Activated naive CD8-positive, alpha-beta T cell treated with anti-CD3 and anti-CD28 coated beads, Interleukin-2, amount 10 ng/mL, durations not matched to agents 7 days and 5 days (primary cell): Measurements from ENCODE around the gene PTPRR. TPM values are rescaled to one million over a fixed set of nuclear protein-coding genes. Genes with fewer than 3 reads are reported as not detected.
"Not testable (repeated sequence)": the region's sequence is repeated elsewhere in the genome, so short reads cannot be mapped to it uniquely, and the experiment has no call there.

ENCODE experiments used
- ATAC-seq: fragments of 150-1000 bp; cut with Tn5 transposase; one replicate; pipeline ENCODE4 v1.10.0; 2021; ENCODE audit warnings: low read depth, moderate library complexity
- POLR2A ChIA-PET: fragments of 350-600 bp; sonication (Branson Sonifier 250); formaldehyde crosslinking; loops from one replicate; lab custom pipeline; 2021; ENCODE audit warnings: antibody characterized with exemption; lab: Charles Lee
- DNase-seq: peaks from one replicate; pipeline ENCODE4 v3.0.0; 2021
- H3K27ac Mint-ChIP-seq: one replicate; pipeline ENCODE4 v1.8.0; 2022; ENCODE audit warnings: mild to moderate bottlenecking, mixed read lengths
- H3K27me3 Mint-ChIP-seq: one replicate; pipeline ENCODE4 v1.8.0; 2022; ENCODE audit warnings: mild to moderate bottlenecking, moderate library complexity, mixed read lengths
- H3K36me3 Mint-ChIP-seq: one replicate; pipeline ENCODE4 v1.8.0; 2021; ENCODE audit warnings: mild to moderate bottlenecking, mixed read lengths
- H3K4me1 Mint-ChIP-seq: one replicate; pipeline ENCODE4 v1.8.0; 2021; ENCODE audit warnings: mixed read lengths
- H3K4me3 Mint-ChIP-seq: one replicate; pipeline ENCODE4 v1.8.0; 2022; ENCODE audit warnings: mild to moderate bottlenecking, moderate library complexity, mixed read lengths
- H3K9me3 Mint-ChIP-seq: one replicate; pipeline ENCODE4 v1.8.0; 2021; ENCODE audit warnings: mixed read lengths
- total RNA-seq, 2 experiments: library from RNA; stranded (reverse); gene quantifications; one replicate each; pipeline ENCODE4 v1.2.3, GENCODE V29; 2021

The PTPRR gene
- total RNA-seq, 2 experiments from 2014 or later, result not detected

- Mint-ChIP-seq H3K4me3 (no peak overlapping the region), H3K27ac (no peak overlapping the region), H3K9me3 (no peaks in the 10 kb centered on the region), H3K36me3 (no peaks in the 10 kb centered on the region), H3K4me1 (no peaks in the 10 kb centered on the region), H3K27me3 (peaks cover 8% of the 10 kb centered on the region)
- POLR2A ChIA-PET, result no interaction called here
- ATAC-seq, result no peak
- no peak for DNase-seq
Observed at GRCh38 chr12:70756118-70756517, 164.4 kb downstream of the PTPRR start.

GRCh38 chr12:70754330-70754741, 166.2 kb downstream of the PTPRR start:
- POLR2A ChIA-PET, result no interaction called here
- DNase-seq, result no peak
- no peaks in the 10 kb centered on the region for H3K36me3 Mint-ChIP-seq
- no peak overlapping the region for H3K4me3 Mint-ChIP-seq
- H3K4me1 Mint-ChIP-seq, result no peaks in the 10 kb centered on the region
- no peak for ATAC-seq
- no peak overlapping the region for H3K27ac Mint-ChIP-seq
- peaks cover 9% of the 10 kb centered on the region for H3K27me3 Mint-ChIP-seq
- no peaks in the 10 kb centered on the region for H3K9me3 Mint-ChIP-seq

GRCh38 chr12:70752327-70752726, 168.2 kb downstream of the PTPRR start:
- peaks cover 11% of the 10 kb centered on the region for H3K27me3 Mint-ChIP-seq

GRCh38 chr12:70749931-70750330, 170.6 kb downstream of the PTPRR start:
- H3K9me3 Mint-ChIP-seq, result no peaks in the 10 kb centered on the region
- H3K36me3 Mint-ChIP-seq, result no peaks in the 10 kb centered on the region
- H3K27ac Mint-ChIP-seq, result no peak overlapping the region
- POLR2A ChIA-PET, result no interaction called here
- H3K27me3 Mint-ChIP-seq, result peaks cover 9% of the 10 kb centered on the region
- no peak for ATAC-seq
- H3K4me1 Mint-ChIP-seq, result no peaks in the 10 kb centered on the region
- DNase-seq, result no peak
- H3K4me3 Mint-ChIP-seq, result no peak overlapping the region

More at GRCh38 chr12:70752327-70752726, 168.2 kb downstream of the PTPRR start:
- Mint-ChIP-seq H3K4me1 (no peaks in the 10 kb centered on the region), H3K36me3 (no peaks in the 10 kb centered on the region), H3K9me3 (no peaks in the 10 kb centered on the region), H3K27ac (no peak overlapping the region), H3K4me3 (no peak overlapping the region)
- POLR2A ChIA-PET, result no interaction called here
- DNase-seq (no peak), ATAC-seq (no peak)

- H3K27ac Mint-ChIP-seq, result no peak overlapping the region
- no peak for ATAC-seq
- H3K4me1 Mint-ChIP-seq, result no peaks in the 10 kb centered on the region
- H3K27me3 Mint-ChIP-seq, result peaks cover 9% of the 10 kb centered on the region
- no peak overlapping the region for H3K4me3 Mint-ChIP-seq
- POLR2A ChIA-PET, result no interaction called here
- no peaks in the 10 kb centered on the region for H3K9me3 Mint-ChIP-seq
- no peaks in the 10 kb centered on the region for H3K36me3 Mint-ChIP-seq
- DNase-seq, result no peak
Observed at GRCh38 chr12:70748809-70749208, 171.7 kb downstream of the PTPRR start.

- peaks cover 9% of the 10 kb centered on the region for H3K27me3 Mint-ChIP-seq
- DNase-seq, result no peak
- H3K9me3 Mint-ChIP-seq, result no peaks in the 10 kb centered on the region
- no peaks in the 10 kb centered on the region for H3K4me1 Mint-ChIP-seq
- no peak overlapping the region for H3K27ac Mint-ChIP-seq
- H3K4me3 Mint-ChIP-seq, result no peak overlapping the region
- H3K36me3 Mint-ChIP-seq, result no peaks in the 10 kb centered on the region
- no peak for ATAC-seq
- POLR2A ChIA-PET, result no interaction called here
Observed at GRCh38 chr12:70747445-70748260, 172.9 kb downstream of the PTPRR start.

- Mint-ChIP-seq H3K4me1 (no peaks in the 10 kb centered on the region), H3K27ac (no peak overlapping the region), H3K9me3 (no peaks in the 10 kb centered on the region), H3K4me3 (no peak overlapping the region), H3K27me3 (peaks cover 2% of the 10 kb centered on the region), H3K36me3 (no peaks in the 10 kb centered on the region)
- POLR2A ChIA-PET, result no interaction called here
- no peak for ATAC-seq
- no peak for DNase-seq
Observed at GRCh38 chr12:70745048-70745447, 175.5 kb downstream of the PTPRR start.

GRCh38 chr12:70744178-70744577, 176.4 kb downstream of the PTPRR start:
- no peaks in the 10 kb centered on the region for H3K4me1 Mint-ChIP-seq
- H3K27me3 Mint-ChIP-seq, result peaks cover 2% of the 10 kb centered on the region
- no peaks in the 10 kb centered on the region for H3K36me3 Mint-ChIP-seq
- H3K9me3 Mint-ChIP-seq, result no peaks in the 10 kb centered on the region
- no peak for ATAC-seq
- DNase-seq, result no peak
- no peak overlapping the region for H3K27ac Mint-ChIP-seq
- POLR2A ChIA-PET, result no interaction called here
- H3K4me3 Mint-ChIP-seq, result no peak overlapping the region

GRCh38 chr12:70741256-70741655, 179.3 kb downstream of the PTPRR start:
- no peak for ATAC-seq
- DNase-seq, result no peak
- POLR2A ChIA-PET, result no interaction called here
- Mint-ChIP-seq H3K27ac (no peak overlapping the region), H3K4me1 (no peaks in the 10 kb centered on the region), H3K9me3 (no peaks in the 10 kb centered on the region), H3K4me3 (no peak overlapping the region), H3K36me3 (no peaks in the 10 kb centered on the region), H3K27me3 (no peaks in the 10 kb centered on the region)

- Mint-ChIP-seq H3K36me3 (no peaks in the 10 kb centered on the region), H3K4me1 (no peaks in the 10 kb centered on the region), H3K27me3 (no peaks in the 10 kb centered on the region), H3K27ac (no peak overlapping the region), H3K9me3 (no peaks in the 10 kb centered on the region), H3K4me3 (no peak overlapping the region)
- POLR2A ChIA-PET, result no interaction called here
- DNase-seq (no peak), ATAC-seq (no peak)
Observed at GRCh38 chr12:70739756-70740155, 180.8 kb downstream of the PTPRR start.

- POLR2A ChIA-PET, result no interaction called here
- DNase-seq, result no peak
- Mint-ChIP-seq H3K27ac (no peak overlapping the region), H3K27me3 (no peaks in the 10 kb centered on the region), H3K4me1 (no peaks in the 10 kb centered on the region), H3K9me3 (no peaks in the 10 kb centered on the region), H3K4me3 (no peak overlapping the region), H3K36me3 (no peaks in the 10 kb centered on the region)
- ATAC-seq, result no peak
Observed at GRCh38 chr12:70736351-70737133, 184.0 kb downstream of the PTPRR start.

- DNase-seq, H3K4me3 Mint-ChIP-seq, H3K27me3 Mint-ChIP-seq, POLR2A ChIA-PET, H3K36me3 Mint-ChIP-seq, H3K9me3 Mint-ChIP-seq, H3K4me1 Mint-ChIP-seq, H3K27ac Mint-ChIP-seq, ATAC-seq: not testable (repeated sequence)
Observed at GRCh38 chr12:70735197-70735596, 185.3 kb downstream of the PTPRR start.

GRCh38 chr12:70733385-70733784, 187.2 kb downstream of the PTPRR start:
- Mint-ChIP-seq H3K27ac (no peak overlapping the region), H3K27me3 (no peaks in the 10 kb centered on the region), H3K9me3 (no peaks in the 10 kb centered on the region), H3K4me3 (no peak overlapping the region), H3K4me1 (no peaks in the 10 kb centered on the region), H3K36me3 (no peaks in the 10 kb centered on the region)
- ATAC-seq (no peak), DNase-seq (no peak)
- POLR2A ChIA-PET, result no interaction called here

GRCh38 chr12:70732287-70732686, 188.3 kb downstream of the PTPRR start:
- DNase-seq, result no peak
- no peak for ATAC-seq
- Mint-ChIP-seq H3K9me3 (no peaks in the 10 kb centered on the region), H3K4me3 (no peak overlapping the region), H3K27ac (no peak overlapping the region), H3K27me3 (no peaks in the 10 kb centered on the region), H3K36me3 (no peaks in the 10 kb centered on the region), H3K4me1 (no peaks in the 10 kb centered on the region)
- POLR2A ChIA-PET, result no interaction called here
